ENCODE data around the gene ACOT7. TPM values are rescaled to one million over a fixed set of nuclear protein-coding genes. Genes with fewer than 3 reads are reported as not detected.
A peak's percentile ranks its signal among the peaks of the same experiment; 100 is the strongest.

Gene ACOT7
- total and polyA plus RNA-seq, 2 of the 13 experiments (the other 11 are each of a cell fraction or from before 2014, with no cell fraction given), result 33.0 to 55.8 TPM

DNA sequence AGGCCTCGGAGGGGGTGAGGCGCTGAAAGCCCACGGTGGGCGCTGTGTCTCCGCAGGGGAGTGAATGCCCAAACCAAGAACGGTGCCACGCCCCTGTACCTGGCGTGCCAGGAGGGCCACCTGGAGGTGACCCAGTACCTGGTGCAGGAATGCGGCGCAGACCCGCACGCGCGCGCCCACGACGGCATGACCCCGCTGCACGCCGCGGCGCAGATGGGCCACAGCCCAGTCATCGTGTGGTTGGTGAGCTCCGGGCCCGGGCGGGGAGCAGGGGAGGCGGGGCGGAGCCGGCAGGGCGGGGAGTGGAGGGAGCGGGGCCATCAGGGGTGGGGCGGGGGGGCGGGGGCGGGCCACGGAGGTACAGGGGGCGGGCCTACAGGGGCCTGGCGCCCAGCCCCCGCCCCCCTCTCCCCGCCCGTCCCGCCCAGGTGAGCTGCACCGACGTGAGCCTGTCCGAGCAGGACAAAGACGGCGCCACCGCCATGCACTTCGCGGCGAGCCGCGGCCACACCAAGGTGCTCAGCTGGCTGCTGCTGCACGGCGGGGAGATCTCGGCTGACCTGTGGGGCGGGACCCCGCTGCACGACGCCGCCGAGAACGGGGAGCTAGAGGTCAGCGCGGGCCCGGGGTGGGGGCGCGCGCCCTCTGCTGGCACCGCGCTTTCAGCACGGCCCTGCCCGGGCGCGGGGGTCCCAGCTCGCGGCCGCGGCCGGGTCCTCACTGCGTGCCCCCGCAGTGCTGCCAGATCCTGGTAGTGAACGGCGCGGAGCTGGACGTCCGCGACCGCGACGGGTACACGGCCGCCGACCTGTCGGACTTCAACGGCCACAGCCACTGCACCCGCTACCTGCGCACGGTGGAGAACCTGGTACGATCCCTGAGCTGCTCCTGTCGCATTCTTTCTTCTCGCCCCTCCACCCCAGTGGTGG is 46.9 kb upstream of the ACOT7 start (continued):
- TF ChIP-seq, protein P1, sequence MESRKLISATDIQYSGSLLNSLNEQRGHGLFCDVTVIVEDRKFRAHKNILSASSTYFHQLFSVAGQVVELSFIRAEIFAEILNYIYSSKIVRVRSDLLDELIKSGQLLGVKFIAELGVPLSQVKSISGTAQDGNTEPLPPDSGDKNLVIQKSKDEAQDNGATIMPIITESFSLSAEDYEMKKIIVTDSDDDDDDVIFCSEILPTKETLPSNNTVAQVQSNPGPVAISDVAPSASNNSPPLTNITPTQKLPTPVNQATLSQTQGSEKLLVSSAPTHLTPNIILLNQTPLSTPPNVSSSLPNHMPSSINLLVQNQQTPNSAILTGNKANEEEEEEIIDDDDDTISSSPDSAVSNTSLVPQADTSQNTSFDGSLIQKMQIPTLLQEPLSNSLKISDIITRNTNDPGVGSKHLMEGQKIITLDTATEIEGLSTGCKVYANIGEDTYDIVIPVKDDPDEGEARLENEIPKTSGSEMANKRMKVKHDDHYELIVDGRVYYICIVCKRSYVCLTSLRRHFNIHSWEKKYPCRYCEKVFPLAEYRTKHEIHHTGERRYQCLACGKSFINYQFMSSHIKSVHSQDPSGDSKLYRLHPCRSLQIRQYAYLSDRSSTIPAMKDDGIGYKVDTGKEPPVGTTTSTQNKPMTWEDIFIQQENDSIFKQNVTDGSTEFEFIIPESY (CRISPR knock-in tag; IDR thresholded peaks at IDR 0.05), result peak; percentile 43; the same call in 1 of the 2 replicates
- TF ChIP-seq ZNF788 (CRISPR knock-in tag; IDR thresholded peaks at IDR 0.05; ENCODE audit: borderline replicate concordance), result peak; percentile 68; the same call in 1 of the 2 replicates
- TF ChIP-seq ZBTB7A (CRISPR knock-in tag; IDR thresholded peaks at IDR 0.05), result 0 out of 2 replicates have a peak, but pooled peaks have one; percentile 40
- TF ChIP-seq ZSCAN25 (CRISPR knock-in tag; IDR thresholded peaks at IDR 0.05), result peak; percentile 86
- peak; percentile 50; the same call in 1 of the 2 replicates for TF ChIP-seq ZSCAN31 (CRISPR knock-in tag; IDR thresholded peaks at IDR 0.05; ENCODE audit: low read depth)
- TF ChIP-seq HDAC1 (CRISPR knock-in tag; IDR thresholded peaks at IDR 0.05), result no peak
- TF ChIP-seq, protein P2, sequence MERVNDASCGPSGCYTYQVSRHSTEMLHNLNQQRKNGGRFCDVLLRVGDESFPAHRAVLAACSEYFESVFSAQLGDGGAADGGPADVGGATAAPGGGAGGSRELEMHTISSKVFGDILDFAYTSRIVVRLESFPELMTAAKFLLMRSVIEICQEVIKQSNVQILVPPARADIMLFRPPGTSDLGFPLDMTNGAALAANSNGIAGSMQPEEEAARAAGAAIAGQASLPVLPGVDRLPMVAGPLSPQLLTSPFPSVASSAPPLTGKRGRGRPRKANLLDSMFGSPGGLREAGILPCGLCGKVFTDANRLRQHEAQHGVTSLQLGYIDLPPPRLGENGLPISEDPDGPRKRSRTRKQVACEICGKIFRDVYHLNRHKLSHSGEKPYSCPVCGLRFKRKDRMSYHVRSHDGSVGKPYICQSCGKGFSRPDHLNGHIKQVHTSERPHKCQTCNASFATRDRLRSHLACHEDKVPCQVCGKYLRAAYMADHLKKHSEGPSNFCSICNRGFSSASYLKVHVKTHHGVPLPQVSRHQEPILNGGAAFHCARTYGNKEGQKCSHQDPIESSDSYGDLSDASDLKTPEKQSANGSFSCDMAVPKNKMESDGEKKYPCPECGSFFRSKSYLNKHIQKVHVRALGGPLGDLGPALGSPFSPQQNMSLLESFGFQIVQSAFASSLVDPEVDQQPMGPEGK (CRISPR knock-in tag; IDR thresholded peaks at IDR 0.05), result peak; percentile 51
- 0 out of 2 replicates have a peak, but pooled peaks have one; percentile 31 for TF ChIP-seq AHR (CRISPR knock-in tag; IDR thresholded peaks at IDR 0.05)
- no peak for TF ChIP-seq ZNF816 (CRISPR knock-in tag; IDR thresholded peaks at IDR 0.05; ENCODE audit: borderline replicate concordance)
- TF ChIP-seq TFDP1 (CRISPR knock-in tag; IDR thresholded peaks at IDR 0.05; ENCODE audit: borderline replicate concordance), result peak; percentile 38; the same call in 1 of the 2 replicates
- peak; percentile 31; the same call in 1 of the 2 replicates for TF ChIP-seq ZFX (CRISPR knock-in tag; IDR thresholded peaks at IDR 0.05; ENCODE audit: low read depth)
- TF ChIP-seq CBFB (CRISPR knock-in tag; IDR thresholded peaks at IDR 0.05), result 0 out of 2 replicates have a peak, but pooled peaks have one; percentile 36
- no peak for TF ChIP-seq TRAFD1 (CRISPR knock-in tag; IDR thresholded peaks at IDR 0.05; ENCODE audit: borderline replicate concordance)
- no peak for TF ChIP-seq FOXA1 (IDR thresholded peaks at IDR 0.05)
- no peak for TF ChIP-seq FOXA1 (CRISPR knock-in tag; IDR thresholded peaks at IDR 0.05)
- TF ChIP-seq SMAD3 (CRISPR knock-in tag; IDR thresholded peaks at IDR 0.05), result no peak
- TF ChIP-seq ZNF644 (CRISPR knock-in tag; IDR thresholded peaks at IDR 0.05; ENCODE audit: low read depth), result no peak
- peak; percentile 3 for TF ChIP-seq CBX1 (IDR thresholded peaks at IDR 0.05; ENCODE audit: low read depth)
- peak; percentile 38; the same call in 1 of the 2 replicates for TF ChIP-seq MYC (CRISPR knock-in tag; IDR thresholded peaks at IDR 0.05; ENCODE audit: borderline replicate concordance)
- no peak for TF ChIP-seq CENPBD1 (CRISPR knock-in tag; IDR thresholded peaks at IDR 0.05; ENCODE audit: borderline replicate concordance, low read depth)

Data from HepG2 (cell line).